Neural cell (in vitro differentiated cells): ENCODE results near the gene CCDC190.

Experiments
- EP300 ChIP-seq: fragments of 450-650 bp; conservative IDR thresholded peaks from 2 replicates; pipeline ENCODE4 v1.6.1; 2014; ENCODE audit warnings: antibody characterized with exemption, mild to moderate bottlenecking, moderate library complexity; ENCODE audit not compliant: poor library complexity, severe bottlenecking
- SMC3 ChIP-seq: fragments of 450-650 bp; conservative IDR thresholded peaks from 2 replicates; pipeline ENCODE4 v1.6.1; 2014; ENCODE audit warnings: antibody characterized with exemption, mild to moderate bottlenecking, moderate library complexity; ENCODE audit not compliant: poor library complexity
- TF ChIP-seq, protein P1 (sequence below): fragments of 450-650 bp; IDR thresholded peaks from 2 replicates; pipeline ENCODE4 v1.5.1; 2014; ENCODE audit warnings: antibody characterized with exemption, mild to moderate bottlenecking, moderate library complexity; ENCODE audit not compliant: poor library complexity, severe bottlenecking
- TF ChIP-seq, protein P2 (sequence below): IDR thresholded peaks from 2 replicates; pipeline ENCODE4 v1.6.1; 2012; ENCODE audit warnings: borderline replicate concordance

DNA sequence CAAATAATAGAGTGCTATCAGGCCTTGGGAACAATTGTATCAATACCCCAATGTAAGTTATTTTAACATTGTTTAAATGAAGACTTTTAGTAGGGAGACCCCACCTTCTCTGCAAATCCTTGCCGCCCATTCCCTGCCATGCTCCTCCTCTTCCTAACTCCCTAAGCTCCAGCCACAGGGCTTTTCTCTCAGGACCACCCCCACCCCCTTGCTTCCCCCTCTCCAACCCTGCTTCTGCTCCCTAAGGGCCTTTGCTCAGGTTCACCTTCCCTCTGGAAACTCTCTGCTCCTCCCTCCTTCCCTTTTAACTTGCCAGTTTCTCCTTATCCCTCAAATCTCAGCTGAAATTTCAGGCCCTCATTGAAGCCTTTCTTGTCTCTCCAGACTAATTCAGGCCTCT, 16.8 kb downstream of the CCDC190 start:
- TF ChIP-seq, protein P1, sequence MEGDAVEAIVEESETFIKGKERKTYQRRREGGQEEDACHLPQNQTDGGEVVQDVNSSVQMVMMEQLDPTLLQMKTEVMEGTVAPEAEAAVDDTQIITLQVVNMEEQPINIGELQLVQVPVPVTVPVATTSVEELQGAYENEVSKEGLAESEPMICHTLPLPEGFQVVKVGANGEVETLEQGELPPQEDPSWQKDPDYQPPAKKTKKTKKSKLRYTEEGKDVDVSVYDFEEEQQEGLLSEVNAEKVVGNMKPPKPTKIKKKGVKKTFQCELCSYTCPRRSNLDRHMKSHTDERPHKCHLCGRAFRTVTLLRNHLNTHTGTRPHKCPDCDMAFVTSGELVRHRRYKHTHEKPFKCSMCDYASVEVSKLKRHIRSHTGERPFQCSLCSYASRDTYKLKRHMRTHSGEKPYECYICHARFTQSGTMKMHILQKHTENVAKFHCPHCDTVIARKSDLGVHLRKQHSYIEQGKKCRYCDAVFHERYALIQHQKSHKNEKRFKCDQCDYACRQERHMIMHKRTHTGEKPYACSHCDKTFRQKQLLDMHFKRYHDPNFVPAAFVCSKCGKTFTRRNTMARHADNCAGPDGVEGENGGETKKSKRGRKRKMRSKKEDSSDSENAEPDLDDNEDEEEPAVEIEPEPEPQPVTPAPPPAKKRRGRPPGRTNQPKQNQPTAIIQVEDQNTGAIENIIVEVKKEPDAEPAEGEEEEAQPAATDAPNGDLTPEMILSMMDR, result no peak
- TF ChIP-seq SMC3 (no peak), EP300 (no peak)
- TF ChIP-seq, protein P2, sequence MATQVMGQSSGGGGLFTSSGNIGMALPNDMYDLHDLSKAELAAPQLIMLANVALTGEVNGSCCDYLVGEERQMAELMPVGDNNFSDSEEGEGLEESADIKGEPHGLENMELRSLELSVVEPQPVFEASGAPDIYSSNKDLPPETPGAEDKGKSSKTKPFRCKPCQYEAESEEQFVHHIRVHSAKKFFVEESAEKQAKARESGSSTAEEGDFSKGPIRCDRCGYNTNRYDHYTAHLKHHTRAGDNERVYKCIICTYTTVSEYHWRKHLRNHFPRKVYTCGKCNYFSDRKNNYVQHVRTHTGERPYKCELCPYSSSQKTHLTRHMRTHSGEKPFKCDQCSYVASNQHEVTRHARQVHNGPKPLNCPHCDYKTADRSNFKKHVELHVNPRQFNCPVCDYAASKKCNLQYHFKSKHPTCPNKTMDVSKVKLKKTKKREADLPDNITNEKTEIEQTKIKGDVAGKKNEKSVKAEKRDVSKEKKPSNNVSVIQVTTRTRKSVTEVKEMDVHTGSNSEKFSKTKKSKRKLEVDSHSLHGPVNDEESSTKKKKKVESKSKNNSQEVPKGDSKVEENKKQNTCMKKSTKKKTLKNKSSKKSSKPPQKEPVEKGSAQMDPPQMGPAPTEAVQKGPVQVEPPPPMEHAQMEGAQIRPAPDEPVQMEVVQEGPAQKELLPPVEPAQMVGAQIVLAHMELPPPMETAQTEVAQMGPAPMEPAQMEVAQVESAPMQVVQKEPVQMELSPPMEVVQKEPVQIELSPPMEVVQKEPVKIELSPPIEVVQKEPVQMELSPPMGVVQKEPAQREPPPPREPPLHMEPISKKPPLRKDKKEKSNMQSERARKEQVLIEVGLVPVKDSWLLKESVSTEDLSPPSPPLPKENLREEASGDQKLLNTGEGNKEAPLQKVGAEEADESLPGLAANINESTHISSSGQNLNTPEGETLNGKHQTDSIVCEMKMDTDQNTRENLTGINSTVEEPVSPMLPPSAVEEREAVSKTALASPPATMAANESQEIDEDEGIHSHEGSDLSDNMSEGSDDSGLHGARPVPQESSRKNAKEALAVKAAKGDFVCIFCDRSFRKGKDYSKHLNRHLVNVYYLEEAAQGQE, result no peak
